GM21528 (cell line): ENCODE results near the gene GPR158.
"Not testable (repeated sequence)": the region's sequence is repeated elsewhere in the genome, so short reads cannot be mapped to it uniquely, and the experiment has no call there.

ENCODE experiments used
- ATAC-seq: cut with Tn5 transposase; IDR thresholded peaks from one replicate; pipeline ENCODE4 v1.9.1; 2021; ENCODE audit warnings: mild to moderate bottlenecking, moderate library complexity; ENCODE audit not compliant: unreplicated experiment, low FRiP score

The GPR158 gene, protein sequence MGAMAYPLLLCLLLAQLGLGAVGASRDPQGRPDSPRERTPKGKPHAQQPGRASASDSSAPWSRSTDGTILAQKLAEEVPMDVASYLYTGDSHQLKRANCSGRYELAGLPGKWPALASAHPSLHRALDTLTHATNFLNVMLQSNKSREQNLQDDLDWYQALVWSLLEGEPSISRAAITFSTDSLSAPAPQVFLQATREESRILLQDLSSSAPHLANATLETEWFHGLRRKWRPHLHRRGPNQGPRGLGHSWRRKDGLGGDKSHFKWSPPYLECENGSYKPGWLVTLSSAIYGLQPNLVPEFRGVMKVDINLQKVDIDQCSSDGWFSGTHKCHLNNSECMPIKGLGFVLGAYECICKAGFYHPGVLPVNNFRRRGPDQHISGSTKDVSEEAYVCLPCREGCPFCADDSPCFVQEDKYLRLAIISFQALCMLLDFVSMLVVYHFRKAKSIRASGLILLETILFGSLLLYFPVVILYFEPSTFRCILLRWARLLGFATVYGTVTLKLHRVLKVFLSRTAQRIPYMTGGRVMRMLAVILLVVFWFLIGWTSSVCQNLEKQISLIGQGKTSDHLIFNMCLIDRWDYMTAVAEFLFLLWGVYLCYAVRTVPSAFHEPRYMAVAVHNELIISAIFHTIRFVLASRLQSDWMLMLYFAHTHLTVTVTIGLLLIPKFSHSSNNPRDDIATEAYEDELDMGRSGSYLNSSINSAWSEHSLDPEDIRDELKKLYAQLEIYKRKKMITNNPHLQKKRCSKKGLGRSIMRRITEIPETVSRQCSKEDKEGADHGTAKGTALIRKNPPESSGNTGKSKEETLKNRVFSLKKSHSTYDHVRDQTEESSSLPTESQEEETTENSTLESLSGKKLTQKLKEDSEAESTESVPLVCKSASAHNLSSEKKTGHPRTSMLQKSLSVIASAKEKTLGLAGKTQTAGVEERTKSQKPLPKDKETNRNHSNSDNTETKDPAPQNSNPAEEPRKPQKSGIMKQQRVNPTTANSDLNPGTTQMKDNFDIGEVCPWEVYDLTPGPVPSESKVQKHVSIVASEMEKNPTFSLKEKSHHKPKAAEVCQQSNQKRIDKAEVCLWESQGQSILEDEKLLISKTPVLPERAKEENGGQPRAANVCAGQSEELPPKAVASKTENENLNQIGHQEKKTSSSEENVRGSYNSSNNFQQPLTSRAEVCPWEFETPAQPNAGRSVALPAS (N-terminal part only)

DNA sequence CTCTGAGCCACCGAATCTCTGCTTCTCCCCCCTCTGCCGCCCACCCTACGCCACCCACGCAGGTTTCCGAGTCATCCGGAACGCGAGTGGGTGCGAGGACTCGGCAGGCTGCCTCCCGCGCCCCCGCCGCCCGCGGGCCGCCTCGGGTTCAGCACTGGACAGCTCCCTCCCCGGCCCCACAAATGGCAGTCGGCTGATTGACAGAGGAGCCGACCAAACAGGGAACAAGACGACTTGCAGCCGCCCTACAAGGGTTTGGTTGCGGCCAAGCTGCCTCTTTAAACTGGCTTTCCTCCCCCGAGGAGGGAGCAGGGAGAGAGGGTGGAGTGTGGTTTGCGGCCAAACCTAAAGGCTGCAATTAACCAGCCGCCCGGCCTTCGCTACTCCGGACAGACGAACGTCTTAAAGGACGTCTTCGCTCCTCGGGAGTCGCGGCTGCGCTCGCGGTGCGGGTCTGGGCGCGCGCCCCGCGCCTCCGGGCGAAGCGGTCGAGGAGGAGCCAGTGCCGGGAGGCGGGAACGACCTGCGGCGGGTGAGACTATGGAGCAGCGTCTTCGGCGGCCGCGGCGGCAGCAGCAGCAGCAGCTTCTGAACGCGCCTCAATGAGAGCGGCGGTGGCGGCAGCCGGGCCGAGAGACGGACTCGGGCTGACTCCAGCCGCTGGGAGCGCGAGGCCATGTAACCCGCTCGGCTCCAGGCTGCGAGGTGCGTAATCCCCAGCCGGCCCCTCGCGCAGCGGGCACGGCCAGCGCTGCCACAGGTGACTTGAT is at the start of gene GPR158:
Gene GPR158, plus strand, starts transcription at position 541 of the 770 bp plus-strand sequence. CDS start 420 bp downstream, outside the sequence.
- peak; percentile 57 for ATAC-seq

GRCh38 chr10:25125201-25125611 is 49.6 kb upstream of the GPR158 start:
- ATAC-seq: no peak

GRCh38 chr10:25129592-25129991 is 45.2 kb upstream of the GPR158 start:
- ATAC-seq: no peak

- no peak for ATAC-seq
Observed at GRCh38 chr10:25130906-25131305, 43.9 kb upstream of the GPR158 start.

- ATAC-seq: no peak
Observed at GRCh38 chr10:25142116-25142864, 32.5 kb upstream of the GPR158 start.

DNA sequence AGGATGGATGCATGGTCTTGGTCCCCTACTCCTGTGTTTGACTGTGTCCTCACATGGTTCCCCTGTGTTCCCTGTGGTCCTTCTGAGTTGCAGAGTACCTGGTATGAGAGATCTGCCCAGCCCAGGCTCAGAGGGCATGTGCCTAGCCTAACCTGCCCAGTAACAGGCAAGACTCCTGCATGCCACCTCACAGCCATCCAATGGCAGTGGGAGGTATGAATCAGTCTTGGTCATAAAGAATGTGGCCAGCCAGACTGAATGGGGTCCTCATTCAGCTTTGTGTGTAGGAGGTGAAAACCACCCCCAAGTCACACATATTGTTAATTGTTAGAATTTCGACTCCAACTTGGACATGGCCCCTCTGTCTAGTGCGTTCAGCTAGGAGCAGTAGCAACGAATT is 17.2 kb upstream of the GPR158 start:
- no peak for ATAC-seq

GRCh38 chr10:25159591-25159990 is 15.2 kb upstream of the GPR158 start:
- no peak for ATAC-seq

GRCh38 chr10:25162391-25162790 is 12.4 kb upstream of the GPR158 start:
- ATAC-seq: no peak

DNA sequence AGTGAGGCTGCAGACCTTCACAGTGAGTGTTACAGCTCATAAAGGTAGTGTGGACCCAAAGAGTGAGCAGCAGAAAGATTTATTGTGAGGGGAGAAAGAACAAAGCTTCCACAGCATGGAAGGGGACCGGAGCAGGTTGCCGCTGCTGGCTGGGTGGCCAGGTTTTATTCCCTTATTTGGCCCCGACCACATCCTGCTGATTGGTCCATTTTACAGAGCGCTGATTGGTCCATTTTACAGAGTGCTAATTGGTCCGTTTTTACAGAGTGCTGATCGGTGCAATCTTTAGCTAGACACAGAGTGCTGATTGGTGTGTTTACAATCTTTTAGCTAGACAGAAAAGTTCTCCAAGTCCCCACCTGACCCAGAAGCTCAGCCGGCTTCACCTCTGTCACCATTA is 11.3 kb upstream of the GPR158 start:
- not testable (repeated sequence) for ATAC-seq

- ATAC-seq: no peak
Observed at GRCh38 chr10:25169740-25170139, 5.1 kb upstream of the GPR158 start.

DNA sequence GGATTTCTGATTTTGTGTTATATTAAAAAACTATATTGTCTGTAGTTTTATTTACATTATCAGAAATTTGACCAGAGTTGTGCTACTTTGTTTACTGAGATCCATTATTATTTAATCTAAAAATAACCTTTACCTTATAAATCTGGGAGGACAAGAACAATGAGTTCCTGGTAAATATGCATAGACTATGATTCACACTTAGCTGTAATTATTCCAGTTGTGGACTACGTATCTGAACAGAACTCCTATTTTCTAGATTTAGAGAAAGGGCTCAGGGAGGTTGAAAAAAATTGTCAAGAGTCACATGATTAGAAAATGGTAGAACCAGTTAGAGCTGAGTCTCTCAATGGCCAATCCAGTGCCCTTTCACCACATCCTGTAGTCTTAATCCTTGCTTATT is 4.2 kb upstream of the GPR158 start:
- no peak for ATAC-seq

- no peak for ATAC-seq
Observed at GRCh38 chr10:25175527-25176420, 973 bp downstream of the GPR158 start.

DNA sequence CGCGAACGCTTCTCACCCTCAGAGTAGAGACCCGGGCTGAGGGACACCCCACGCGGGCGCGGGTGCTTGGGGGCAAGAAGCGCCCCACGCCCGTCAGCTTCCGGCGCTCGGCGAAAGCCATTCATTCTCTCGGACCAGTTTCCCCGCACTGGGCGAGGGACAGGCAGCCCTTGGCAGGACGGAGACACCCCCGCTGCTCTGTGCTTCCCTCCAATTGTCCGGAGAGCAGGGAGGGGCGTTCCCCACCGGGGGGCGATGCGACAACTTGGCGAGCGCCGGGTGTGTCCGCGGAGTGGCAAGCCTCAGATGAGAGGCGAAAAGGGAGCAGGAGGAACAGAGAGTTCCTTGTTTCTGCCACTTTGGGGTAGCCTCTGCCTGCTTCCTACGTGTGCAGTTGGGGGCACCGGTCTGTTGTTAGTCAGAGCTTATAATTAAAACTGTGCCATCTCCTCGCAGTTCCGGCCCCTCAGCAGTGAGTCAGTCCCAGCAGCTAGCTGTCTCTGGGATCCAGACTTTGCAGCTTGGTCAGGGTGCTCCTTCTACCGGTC is 1.7 kb downstream of the GPR158 start:
- no peak for ATAC-seq

DNA sequence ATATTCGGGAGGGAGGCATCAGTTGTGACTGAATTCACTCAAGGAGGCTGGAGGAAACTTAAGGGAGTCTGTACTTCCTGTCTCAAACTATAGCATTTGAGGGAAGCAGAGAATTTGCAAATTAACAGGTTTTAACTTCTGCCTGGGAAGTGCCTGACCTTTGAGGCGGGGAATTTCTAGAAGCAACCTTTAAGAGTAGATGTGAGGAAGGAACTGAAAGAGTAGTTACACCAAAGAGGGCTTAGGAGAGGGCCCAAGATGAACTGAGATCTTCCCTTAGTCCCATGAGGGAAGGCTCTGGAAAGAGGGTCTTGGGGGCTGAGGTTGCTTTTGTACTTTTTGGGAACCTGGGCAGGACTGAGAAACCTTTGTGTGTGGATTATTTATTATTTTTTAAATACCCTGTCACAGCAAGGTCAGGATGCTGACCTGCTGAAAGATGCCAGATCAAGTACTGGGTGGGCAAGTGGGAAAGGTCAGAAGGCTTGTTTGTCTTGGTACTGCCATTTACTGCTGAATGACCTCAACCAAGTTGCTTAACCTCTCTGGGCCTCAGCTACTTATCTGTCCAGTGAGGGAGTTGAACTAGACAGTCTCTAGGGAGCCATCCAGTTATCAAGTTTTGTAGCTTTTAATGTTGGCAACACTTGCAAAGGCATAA is 2.4 kb downstream of the GPR158 start:
- no peak for ATAC-seq

- no peak for ATAC-seq
Observed at GRCh38 chr10:25177754-25178135, 2.9 kb downstream of the GPR158 start.

GRCh38 chr10:25178411-25178810 is 3.6 kb downstream of the GPR158 start:
- no peak for ATAC-seq

- ATAC-seq: no peak
Observed at GRCh38 chr10:25180801-25181200, 6.0 kb downstream of the GPR158 start.

GRCh38 chr10:25182636-25183035 is 7.8 kb downstream of the GPR158 start:
- ATAC-seq: no peak
